Subcutaneous adipose tissue (tissue), 4 donors: ENCODE data around the gene NDNF. TPM values are rescaled to one million over a fixed set of nuclear protein-coding genes. Genes with fewer than 3 reads are reported as not detected.

ENCODE experiments used
- CTCF ChIP-seq: fragments of 450-650 bp; IDR thresholded peaks from one replicate; pipeline ENCODE4 v1.5.1; 2016; ENCODE audit warnings: low read depth, mild to moderate bottlenecking, control low read depth, antibody characterized with exemption, moderate library complexity
- total RNA-seq, 4 donors: library from RNA; depleted of rRNA; stranded (reverse); fragments of >200 nt; gene quantifications; one replicate each; pipeline ENCODE4 v1.1.0, GENCODE V29; 2016

NDNF gene
- total RNA-seq, 4 donors from 2014 or later = 3.9 to 6.6 (median 4.5) TPM

GRCh38 chr4:121003863-121004262 lies 68.5 kb downstream of the NDNF start:
- no peak for TF ChIP-seq CTCF

- TF ChIP-seq CTCF = no peak
Observed at GRCh38 chr4:120995266-120996010, 76.9 kb downstream of the NDNF start.

GRCh38 chr4:120994521-120994920 lies 77.8 kb downstream of the NDNF start:
- TF ChIP-seq CTCF = no peak

GRCh38 chr4:120991885-120992284 lies 80.5 kb downstream of the NDNF start:
- no peak for TF ChIP-seq CTCF

- TF ChIP-seq CTCF = no peak
Observed at GRCh38 chr4:120990246-120990645, 82.1 kb downstream of the NDNF start.

Other genes with a start within 250 kb of the NDNF start
- gene PRDM5, start 149.8 kb downstream of the NDNF start, total RNA-seq = 10 to 100 TPM in 2 of 4 donors, 1 to 10 TPM in 2; 7.3 to 15.4 (median 11.1) TPM
- under 1 TPM in 1 of 4 donors, not detected in 3; 0.34 TPM for gene TNIP3, start 91.8 kb upstream of the NDNF start, total RNA-seq